ENCODE results near the gene CYS1.
"Not testable (repeated sequence)": the region's sequence is repeated elsewhere in the genome, so short reads cannot be mapped to it uniquely, and the experiment has no call there.

Gene CYS1
- total RNA-seq = 0 reads per million in 4 donors

GRCh38 chr2:10079870-10080535 lies at the start of gene CYS1:
Gene CYS1, minus strand, starts transcription at chr2:10080411. Its CDS starts 188 bp downstream, at chr2:10080223.
- DNase-seq = no peak

- no peak for DNase-seq
Observed at GRCh38 chr2:10129490-10129889, 49.3 kb upstream of the CYS1 start.

- no peak for DNase-seq
Observed at GRCh38 chr2:10128420-10128819, 48.2 kb upstream of the CYS1 start.

- DNase-seq = no peak
Observed at GRCh38 chr2:10126632-10127026, 46.4 kb upstream of the CYS1 start.

GRCh38 chr2:10125842-10126631 lies 45.8 kb upstream of the CYS1 start:
- no peak for DNase-seq

GRCh38 chr2:10124538-10125045 lies 44.4 kb upstream of the CYS1 start:
- DNase-seq = peak in 4 of 5 donors; percentile 21 to 75 (median 46)

- DNase-seq = peak in 1 of 5 donors; percentile 37
Observed at GRCh38 chr2:10123281-10123680, 43.1 kb upstream of the CYS1 start.

- DNase-seq = peak; percentile 75 to 97 (median 83)
Observed at GRCh38 chr2:10122500-10123280, 42.5 kb upstream of the CYS1 start, which contains the start of gene RRM2. Gene RRM2, plus strand, starts transcription at chr2:10122739. Its CDS starts 60 bp downstream, at chr2:10122799.

GRCh38 chr2:10120877-10121574 lies 40.8 kb upstream of the CYS1 start:
- DNase-seq = peak in 1 of 5 donors; percentile 40

GRCh38 chr2:10120158-10120876 lies 40.1 kb upstream of the CYS1 start:
- DNase-seq = peak; percentile 84 to 95 (median 88)

GRCh38 chr2:10119601-10120157 lies 39.5 kb upstream of the CYS1 start:
- DNase-seq = no peak

- DNase-seq = no peak
Observed at GRCh38 chr2:10119027-10119325, 38.8 kb upstream of the CYS1 start.

GRCh38 chr2:10109311-10109710 lies 29.1 kb upstream of the CYS1 start:
- DNase-seq = no peak

GRCh38 chr2:10104906-10105305 lies 24.7 kb upstream of the CYS1 start:
- not testable (repeated sequence) for DNase-seq

GRCh38 chr2:10103179-10103578 lies 23.0 kb upstream of the CYS1 start:
- no peak for DNase-seq

GRCh38 chr2:10101491-10101890 lies 21.3 kb upstream of the CYS1 start:
- no peak for DNase-seq

- peak in 2 of 5 donors; percentile 9 to 19 for DNase-seq
Observed at GRCh38 chr2:10097352-10098148, 17.3 kb upstream of the CYS1 start.

- DNase-seq = no peak
Observed at GRCh38 chr2:10096641-10097040, 16.4 kb upstream of the CYS1 start.

GRCh38 chr2:10095175-10095574 lies 15.0 kb upstream of the CYS1 start:
- no peak for DNase-seq

- DNase-seq = no peak
Observed at GRCh38 chr2:10094271-10094814, 14.1 kb upstream of the CYS1 start.

Data from T-helper 1 cell (primary cell).